ENCODE measurements around the gene CCDC61. TPM values are rescaled to one million over a fixed set of nuclear protein-coding genes. Genes with fewer than 3 reads are reported as not detected.

CCDC61 gene
- total RNA-seq, 1 experiment from 2014 or later, result 9.4 TPM

- no peak for DNase-seq (ENCODE audit: low read depth)
Observed at GRCh38 chr19:46015687-46016425, 20.6 kb downstream of the CCDC61 start.

GRCh38 chr19:46016426-46017094 is 21.3 kb downstream of the CCDC61 start:
- peak; percentile 65 for DNase-seq (ENCODE audit: low read depth)

GRCh38 chr19:46017095-46017429 is 21.8 kb downstream of the CCDC61 start:
- DNase-seq (ENCODE audit: low read depth), result no peak

- DNase-seq (ENCODE audit: low read depth), result no peak
Observed at GRCh38 chr19:46017874-46018675, 22.8 kb downstream of the CCDC61 start.

- DNase-seq (ENCODE audit: low read depth), result no peak
Observed at GRCh38 chr19:46018729-46019251, 23.5 kb downstream of the CCDC61 start.

- no peak for DNase-seq (ENCODE audit: low read depth)
Observed at GRCh38 chr19:46019270-46019669, 24.0 kb downstream of the CCDC61 start.

- DNase-seq (ENCODE audit: low read depth), result no peak
Observed at GRCh38 chr19:46020819-46021125, 25.5 kb downstream of the CCDC61 start.

GRCh38 chr19:46021531-46022041 is 26.3 kb downstream of the CCDC61 start:
- DNase-seq (ENCODE audit: low read depth), result no peak

GRCh38 chr19:46022061-46022430 is 26.8 kb downstream of the CCDC61 start:
- DNase-seq (ENCODE audit: low read depth), result no peak

GRCh38 chr19:46022431-46023310 is 27.4 kb downstream of the CCDC61 start, which contains the start of gene PGLYRP1:
Gene PGLYRP1 (minus strand): TSS chr19:46023053. CDS start chr19:46023021, 32 bp downstream.
- DNase-seq (ENCODE audit: low read depth), result no peak

- no peak for DNase-seq (ENCODE audit: low read depth)
Observed at GRCh38 chr19:46023311-46023779, 28.1 kb downstream of the CCDC61 start.

GRCh38 chr19:46025835-46026234 is 30.6 kb downstream of the CCDC61 start:
- DNase-seq (ENCODE audit: low read depth), result no peak

- DNase-seq (ENCODE audit: low read depth), result no peak
Observed at GRCh38 chr19:46030812-46031550, 35.7 kb downstream of the CCDC61 start.

GRCh38 chr19:46031781-46032596 is 36.7 kb downstream of the CCDC61 start:
- peak; percentile 52 for DNase-seq (ENCODE audit: low read depth)

GRCh38 chr19:46032597-46033025 is 37.3 kb downstream of the CCDC61 start:
- no peak for DNase-seq (ENCODE audit: low read depth)

- DNase-seq (ENCODE audit: low read depth), result no peak
Observed at GRCh38 chr19:46033401-46033800, 38.1 kb downstream of the CCDC61 start.

GRCh38 chr19:46035546-46035945 is 40.3 kb downstream of the CCDC61 start:
- DNase-seq (ENCODE audit: low read depth), result no peak

- DNase-seq (ENCODE audit: low read depth), result no peak
Observed at GRCh38 chr19:46035986-46036743, 40.9 kb downstream of the CCDC61 start.

GRCh38 chr19:46036744-46037128 is 41.5 kb downstream of the CCDC61 start:
- DNase-seq (ENCODE audit: low read depth), result peak; percentile 48

Measured in LHCN-M2 (cell line).